Ishikawa (cell line): ENCODE measurements around the gene LANCL2.

Experiments used
- CEBPB ChIP-seq: IDR thresholded peaks from 2 replicates; pipeline ENCODE4 v1.6.1; 2012
- CREB1 ChIP-seq: IDR thresholded peaks from 2 replicates; pipeline ENCODE4 v1.6.1; 2012; ENCODE audit warnings: low read depth
- EGR1 ChIP-seq: IDR thresholded peaks from 2 replicates; pipeline ENCODE4 v1.6.1; 2012
- EP300 ChIP-seq: IDR thresholded peaks from 2 replicates; pipeline ENCODE4 v1.6.1; 2012; ENCODE audit warnings: borderline replicate concordance
- FOXM1 ChIP-seq: IDR thresholded peaks from 2 replicates; pipeline ENCODE4 v1.6.1; 2012; ENCODE audit warnings: low read depth, borderline replicate concordance
- RAD21 ChIP-seq: IDR thresholded peaks from 2 replicates; pipeline ENCODE4 v1.6.1; 2012; ENCODE audit warnings: low read depth
- TAF1 ChIP-seq: IDR thresholded peaks from 2 replicates; pipeline ENCODE4 v1.6.1; 2012; ENCODE audit warnings: low read depth, mild to moderate bottlenecking
- TCF12 ChIP-seq: IDR thresholded peaks from 2 replicates; pipeline ENCODE4 v1.6.1; 2012; ENCODE audit warnings: low read depth
- TEAD4 ChIP-seq: IDR thresholded peaks from 2 replicates; pipeline ENCODE4 v1.6.1; 2012
- ZBTB7A ChIP-seq: IDR thresholded peaks from 2 replicates; pipeline ENCODE4 v1.6.1; 2012; ENCODE audit warnings: low read depth
- TF ChIP-seq, protein P1 (sequence below): IDR thresholded peaks from 2 replicates; pipeline ENCODE4 v1.6.1; 2012; ENCODE audit warnings: low read depth, mild to moderate bottlenecking
- TF ChIP-seq, protein P2 (sequence below): IDR thresholded peaks from 2 replicates; pipeline ENCODE4 v1.6.1; 2012

DNA sequence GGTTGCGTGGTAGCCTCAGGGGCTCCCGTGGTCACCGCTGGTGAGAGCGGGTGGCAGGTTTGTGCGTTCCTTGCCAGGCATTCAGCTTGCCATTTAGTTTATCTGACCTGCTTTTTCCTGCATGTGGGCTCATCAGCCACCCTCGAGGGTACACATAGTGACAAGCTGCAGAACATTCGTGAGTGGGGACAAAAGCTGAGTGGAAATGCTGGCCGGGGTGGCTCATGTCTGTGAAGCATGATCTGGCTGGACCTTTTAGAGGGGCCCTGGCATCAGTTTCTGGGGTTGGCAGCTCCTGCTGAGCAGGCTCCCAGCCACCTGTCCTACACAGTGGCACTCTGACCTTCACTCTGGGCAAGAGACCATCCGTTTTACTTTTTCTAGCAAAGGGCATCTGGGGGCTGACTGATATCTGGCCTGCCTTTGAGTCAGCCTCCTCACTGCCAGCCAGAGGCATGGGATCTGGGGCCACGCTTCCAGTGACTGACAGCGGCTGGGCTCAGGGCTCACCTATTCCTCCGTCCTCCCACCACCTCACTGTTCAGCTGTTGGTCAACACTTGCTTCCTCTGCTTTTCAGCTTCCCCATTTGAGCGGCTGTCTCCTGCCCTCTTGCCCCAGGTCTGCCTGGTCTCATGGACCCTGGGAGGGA is 75.0 kb downstream of the LANCL2 start:
- TF ChIP-seq RAD21 (no peak), EP300 (no peak), CREB1 (no peak), TAF1 (no peak), EGR1 (no peak), TCF12 (no peak), TEAD4 (no peak), ZBTB7A (no peak), CEBPB (no peak), FOXM1 (no peak)
- TF ChIP-seq, protein P1, sequence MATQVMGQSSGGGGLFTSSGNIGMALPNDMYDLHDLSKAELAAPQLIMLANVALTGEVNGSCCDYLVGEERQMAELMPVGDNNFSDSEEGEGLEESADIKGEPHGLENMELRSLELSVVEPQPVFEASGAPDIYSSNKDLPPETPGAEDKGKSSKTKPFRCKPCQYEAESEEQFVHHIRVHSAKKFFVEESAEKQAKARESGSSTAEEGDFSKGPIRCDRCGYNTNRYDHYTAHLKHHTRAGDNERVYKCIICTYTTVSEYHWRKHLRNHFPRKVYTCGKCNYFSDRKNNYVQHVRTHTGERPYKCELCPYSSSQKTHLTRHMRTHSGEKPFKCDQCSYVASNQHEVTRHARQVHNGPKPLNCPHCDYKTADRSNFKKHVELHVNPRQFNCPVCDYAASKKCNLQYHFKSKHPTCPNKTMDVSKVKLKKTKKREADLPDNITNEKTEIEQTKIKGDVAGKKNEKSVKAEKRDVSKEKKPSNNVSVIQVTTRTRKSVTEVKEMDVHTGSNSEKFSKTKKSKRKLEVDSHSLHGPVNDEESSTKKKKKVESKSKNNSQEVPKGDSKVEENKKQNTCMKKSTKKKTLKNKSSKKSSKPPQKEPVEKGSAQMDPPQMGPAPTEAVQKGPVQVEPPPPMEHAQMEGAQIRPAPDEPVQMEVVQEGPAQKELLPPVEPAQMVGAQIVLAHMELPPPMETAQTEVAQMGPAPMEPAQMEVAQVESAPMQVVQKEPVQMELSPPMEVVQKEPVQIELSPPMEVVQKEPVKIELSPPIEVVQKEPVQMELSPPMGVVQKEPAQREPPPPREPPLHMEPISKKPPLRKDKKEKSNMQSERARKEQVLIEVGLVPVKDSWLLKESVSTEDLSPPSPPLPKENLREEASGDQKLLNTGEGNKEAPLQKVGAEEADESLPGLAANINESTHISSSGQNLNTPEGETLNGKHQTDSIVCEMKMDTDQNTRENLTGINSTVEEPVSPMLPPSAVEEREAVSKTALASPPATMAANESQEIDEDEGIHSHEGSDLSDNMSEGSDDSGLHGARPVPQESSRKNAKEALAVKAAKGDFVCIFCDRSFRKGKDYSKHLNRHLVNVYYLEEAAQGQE, result no peak
- TF ChIP-seq, protein P2, sequence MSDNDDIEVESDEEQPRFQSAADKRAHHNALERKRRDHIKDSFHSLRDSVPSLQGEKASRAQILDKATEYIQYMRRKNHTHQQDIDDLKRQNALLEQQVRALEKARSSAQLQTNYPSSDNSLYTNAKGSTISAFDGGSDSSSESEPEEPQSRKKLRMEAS, result no peak
